Vagina (tissue), 2 donors: ENCODE data around the gene SH3RF1. TPM values are rescaled to one million over a fixed set of nuclear protein-coding genes. Genes with fewer than 3 reads are reported as not detected.

Experiments used
- DNase-seq, 2 donors: peaks; one replicate each; pipeline ENCODE4 v3.0.0-alpha.2; 2017; ENCODE audit errors: extremely low spot score in 2 of 2
- H3K27ac ChIP-seq: fragments of 200-600 bp; sonication (generic); one replicate; pipeline ENCODE4 v1.5.1; 2019
- H3K27me3 ChIP-seq: fragments of 200-600 bp; sonication (generic); one replicate; pipeline ENCODE4 v1.5.1; 2019
- H3K36me3 ChIP-seq, 2 donors: fragments of 200-600 bp; sonication (generic); one replicate each; pipeline ENCODE4 v1.5.1; 2017 to 2019
- H3K4me1 ChIP-seq: fragments of 200-600 bp; sonication (generic); one replicate; pipeline ENCODE4 v1.5.1; 2019
- H3K4me3 ChIP-seq, 2 donors: fragments of 200-600 bp; sonication (generic); 1 replicate in 1 of 2; 2 replicates in 1 of 2; pipeline ENCODE4 v1.5.1; 2016 to 2019
- H3K9me3 ChIP-seq: fragments of 200-600 bp; sonication (generic); one replicate; pipeline ENCODE4 v1.5.1; 2019
- POLR2A ChIP-seq, 2 donors: fragments of 450-650 bp; IDR thresholded peaks; one replicate each; pipeline ENCODE4 v1.6.1; 2017; ENCODE audit warnings: antibody characterized with exemption in 2 of 2, mild to moderate bottlenecking in 2 of 2, moderate library complexity in 2 of 2
- POLR2AphosphoS5 ChIP-seq, 2 donors: sonication (generic); formaldehyde crosslinking; IDR thresholded peaks; one replicate each; pipeline ENCODE4 v1.9.0; 2017; ENCODE audit warnings: antibody characterized with exemption in 2 of 2, mild to moderate bottlenecking in 2 of 2, low read depth in 1 of 2; ENCODE audit not compliant: insufficient read depth in 1 of 2
- intact Hi-C: fragments of 100-400 bp; cut with DNase I; formaldehyde crosslinking; loops from one replicate; pipeline ENCODE4 v1.15.1; 2023
- total RNA-seq: library from RNA; depleted of rRNA; stranded (reverse); fragments of >200 nt; gene quantifications from one replicate; pipeline ENCODE4 v1.2.3, GENCODE V29; 2016
- TF ChIP-seq, protein P1 (sequence below), 3 experiments: fragments of 450-650 bp in 2 of 3; fragments of 200-600 bp in 1 of 3; sonication (generic) in 1 of 3; IDR thresholded peaks; one replicate each; pipeline ENCODE4 v1.5.1; 2017 to 2019; ENCODE audit warnings: antibody characterized with exemption in 3 of 3, mild to moderate bottlenecking in 2 of 3, moderate library complexity in 2 of 3

SH3RF1 gene
- total RNA-seq, 1 donor from 2014 or later, result 16.0 TPM

DNA sequence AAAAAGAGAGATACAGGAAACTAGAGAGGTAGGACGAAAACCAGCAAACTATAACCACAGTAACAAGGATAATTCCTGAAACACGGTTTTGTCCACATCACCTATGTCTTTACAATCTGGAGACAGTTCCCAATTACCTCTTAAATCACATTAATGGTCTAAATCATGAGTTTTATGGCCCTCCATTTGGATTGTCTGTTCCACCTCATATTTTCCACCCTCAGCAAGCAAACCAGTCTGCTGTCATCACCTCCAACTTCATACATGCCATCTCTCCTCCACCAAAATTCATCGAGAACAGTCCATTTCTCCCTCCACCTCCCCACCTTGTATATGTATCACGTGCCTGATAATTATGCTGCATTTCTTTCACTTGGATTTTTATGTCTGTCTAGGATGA is 107.3 kb downstream of the SH3RF1 start:
- no peaks in the 10 kb centered on the region for H3K36me3 ChIP-seq
- no peaks in the 10 kb centered on the region for H3K4me1 ChIP-seq
- intact Hi-C loops, result no loop called here
- no peak for DNase-seq
- H3K27me3 ChIP-seq, result no peaks in the 10 kb centered on the region
- H3K9me3 ChIP-seq, result no peaks in the 10 kb centered on the region
- no peak overlapping the region for H3K27ac ChIP-seq
- TF ChIP-seq POLR2A (IDR thresholded peaks at IDR 0.05) (no peak), POLR2AphosphoS5 (IDR thresholded peaks at IDR 0.05; ENCODE audit: insufficient read depth in 1 of 2, low read depth in 1 of 2) (no peak)
- TF ChIP-seq, protein P1, sequence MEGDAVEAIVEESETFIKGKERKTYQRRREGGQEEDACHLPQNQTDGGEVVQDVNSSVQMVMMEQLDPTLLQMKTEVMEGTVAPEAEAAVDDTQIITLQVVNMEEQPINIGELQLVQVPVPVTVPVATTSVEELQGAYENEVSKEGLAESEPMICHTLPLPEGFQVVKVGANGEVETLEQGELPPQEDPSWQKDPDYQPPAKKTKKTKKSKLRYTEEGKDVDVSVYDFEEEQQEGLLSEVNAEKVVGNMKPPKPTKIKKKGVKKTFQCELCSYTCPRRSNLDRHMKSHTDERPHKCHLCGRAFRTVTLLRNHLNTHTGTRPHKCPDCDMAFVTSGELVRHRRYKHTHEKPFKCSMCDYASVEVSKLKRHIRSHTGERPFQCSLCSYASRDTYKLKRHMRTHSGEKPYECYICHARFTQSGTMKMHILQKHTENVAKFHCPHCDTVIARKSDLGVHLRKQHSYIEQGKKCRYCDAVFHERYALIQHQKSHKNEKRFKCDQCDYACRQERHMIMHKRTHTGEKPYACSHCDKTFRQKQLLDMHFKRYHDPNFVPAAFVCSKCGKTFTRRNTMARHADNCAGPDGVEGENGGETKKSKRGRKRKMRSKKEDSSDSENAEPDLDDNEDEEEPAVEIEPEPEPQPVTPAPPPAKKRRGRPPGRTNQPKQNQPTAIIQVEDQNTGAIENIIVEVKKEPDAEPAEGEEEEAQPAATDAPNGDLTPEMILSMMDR (IDR thresholded peaks at IDR 0.05), result no peak
- H3K4me3 ChIP-seq, result no peak overlapping the region

DNA sequence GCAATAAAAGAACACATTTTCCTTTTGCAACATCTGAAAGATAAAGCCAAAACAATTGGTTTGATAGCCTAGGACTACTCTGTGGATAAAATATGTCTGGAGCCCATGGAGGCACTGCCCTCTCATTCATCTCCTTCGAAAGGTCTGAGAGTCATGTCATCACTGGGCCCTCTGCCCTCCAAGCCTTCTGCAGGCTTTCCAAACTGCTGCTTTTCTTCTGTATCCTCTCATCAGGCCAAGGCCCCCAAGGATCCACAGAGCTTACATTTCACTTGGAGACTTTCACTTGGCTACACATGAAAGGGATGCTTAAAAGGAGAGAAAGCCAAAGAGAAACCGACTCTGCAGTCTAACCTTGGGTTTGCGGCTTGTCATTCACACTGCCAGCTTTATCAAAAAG is 109.9 kb downstream of the SH3RF1 start:
- intact Hi-C loops, result no loop called here
- TF ChIP-seq, protein P1 (IDR thresholded peaks at IDR 0.05), result no peak
- Histone ChIP-seq H3K4me3 (no peak overlapping the region), H3K9me3 (no peaks in the 10 kb centered on the region), H3K27ac (no peak overlapping the region), H3K27me3 (no peaks in the 10 kb centered on the region), H3K36me3 (no peaks in the 10 kb centered on the region), H3K4me1 (no peaks in the 10 kb centered on the region)
- no peak for DNase-seq

DNA sequence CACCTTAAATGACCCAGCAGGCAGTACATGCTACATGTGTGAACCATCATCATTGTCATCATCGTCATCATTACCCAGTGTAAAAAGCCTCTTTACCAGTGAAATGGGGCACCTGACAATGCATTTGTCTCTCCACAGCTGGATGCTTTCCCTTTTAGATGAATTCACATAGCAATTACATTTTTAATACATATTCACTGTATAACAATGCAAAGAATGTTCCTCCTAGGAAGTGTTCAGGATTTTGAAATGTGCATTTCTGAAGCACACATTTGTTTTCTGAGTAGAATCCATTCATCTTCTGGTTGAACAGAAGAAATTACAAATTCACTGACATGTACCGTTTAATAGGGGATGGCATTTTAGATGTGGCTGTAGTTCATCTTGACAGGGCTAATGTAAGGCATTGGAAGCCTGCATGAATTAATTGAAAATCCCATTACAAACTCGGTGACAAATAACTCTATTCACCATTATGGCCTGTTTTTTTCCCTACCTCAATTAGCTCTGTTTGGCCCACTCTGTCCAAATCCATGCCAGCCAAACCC is 111.1 kb downstream of the SH3RF1 start:
- Histone ChIP-seq H3K27me3 (no peaks in the 10 kb centered on the region), H3K36me3 (peaks cover 0 to 11% of the 10 kb centered on the region in 2 donors), H3K27ac (no peak overlapping the region), H3K4me3 (no peak overlapping the region), H3K4me1 (no peaks in the 10 kb centered on the region), H3K9me3 (no peaks in the 10 kb centered on the region)
- DNase-seq, result no peak
- no peak for TF ChIP-seq POLR2AphosphoS5 (IDR thresholded peaks at IDR 0.05; ENCODE audit: insufficient read depth in 1 of 2, low read depth in 1 of 2)
- no peak for TF ChIP-seq POLR2A (IDR thresholded peaks at IDR 0.05)
- TF ChIP-seq, protein P1 (IDR thresholded peaks at IDR 0.05), result no peak
- intact Hi-C loops, result no loop called here

DNA sequence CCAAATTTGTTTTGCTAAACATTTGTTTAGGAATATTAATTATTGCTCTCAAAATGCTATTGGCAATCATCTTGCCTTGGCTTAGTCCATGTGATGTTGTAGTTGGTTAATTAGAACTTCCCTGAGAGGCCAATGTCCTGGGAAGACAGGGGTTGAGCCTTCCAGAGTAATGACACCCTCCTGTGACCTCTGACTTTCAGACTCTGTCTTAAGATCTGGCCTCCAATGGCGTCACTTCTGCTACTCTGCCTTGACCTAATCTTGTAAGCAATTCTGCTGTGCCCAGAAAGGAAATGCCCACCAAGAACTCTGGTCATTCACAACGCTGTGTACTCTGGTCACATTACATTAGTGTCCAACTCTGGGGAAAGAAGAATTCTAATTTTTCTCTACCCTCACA is 111.9 kb downstream of the SH3RF1 start:
- H3K9me3 ChIP-seq, result no peaks in the 10 kb centered on the region
- TF ChIP-seq, protein P1 (IDR thresholded peaks at IDR 0.05), result no peak
- no peak for TF ChIP-seq POLR2A (IDR thresholded peaks at IDR 0.05)
- TF ChIP-seq POLR2AphosphoS5 (IDR thresholded peaks at IDR 0.05; ENCODE audit: insufficient read depth in 1 of 2, low read depth in 1 of 2), result no peak
- H3K27me3 ChIP-seq, result no peaks in the 10 kb centered on the region
- intact Hi-C loops, result no loop called here
- DNase-seq, result no peak
- H3K4me1 ChIP-seq, result no peaks in the 10 kb centered on the region
- no peak overlapping the region for H3K4me3 ChIP-seq
- no peak overlapping the region for H3K27ac ChIP-seq
- peaks cover 0 to 14% of the 10 kb centered on the region in 2 donors for H3K36me3 ChIP-seq

DNA sequence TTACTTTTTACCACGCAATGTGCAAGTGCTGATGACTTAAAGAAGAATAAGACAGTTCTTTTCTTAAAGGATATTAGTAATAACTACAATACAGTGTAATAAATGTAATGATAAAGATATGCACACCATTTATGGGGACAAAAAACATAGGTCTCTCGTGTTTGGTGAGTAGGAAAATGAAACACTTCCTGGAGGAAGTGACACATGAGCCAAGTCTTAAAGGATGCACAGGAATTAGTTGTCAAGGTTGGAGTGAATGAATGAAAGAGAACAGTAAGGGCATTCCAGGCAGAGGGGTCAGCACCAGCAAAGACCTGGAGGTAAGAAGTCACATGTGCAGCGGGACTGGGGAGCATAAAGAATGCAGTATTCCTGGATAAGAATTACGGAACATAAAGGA is 112.7 kb downstream of the SH3RF1 start:
- Histone ChIP-seq H3K27me3 (no peaks in the 10 kb centered on the region), H3K4me3 (no peak overlapping the region), H3K27ac (no peak overlapping the region), H3K36me3 (peaks cover 0 to 14% of the 10 kb centered on the region in 2 donors), H3K4me1 (no peaks in the 10 kb centered on the region), H3K9me3 (no peaks in the 10 kb centered on the region)
- TF ChIP-seq POLR2A (IDR thresholded peaks at IDR 0.05) (no peak), POLR2AphosphoS5 (IDR thresholded peaks at IDR 0.05; ENCODE audit: insufficient read depth in 1 of 2, low read depth in 1 of 2) (no peak)
- TF ChIP-seq, protein P1 (IDR thresholded peaks at IDR 0.05), result no peak
- no peak for DNase-seq
- intact Hi-C loops, result no loop called here
